Smooth muscle cell (in vitro differentiated cells): Measurements from ENCODE around the gene KCNT1. TPM values are rescaled to one million over a fixed set of nuclear protein-coding genes. Genes with fewer than 3 reads are reported as not detected.

Source experiments
- DNase-seq: peaks from one replicate; lab custom pipeline; 2025; ENCODE audit not compliant: unreplicated experiment; lab: John Stamatoyannopoulos, UW
- H2AFZ ChIP-seq: fragments of 200-600 bp; sonication (generic); 2 replicates; pipeline ENCODE4 v1.6.0; 2016; ENCODE audit warnings: antibody characterized with exemption, low read depth, mild to moderate bottlenecking
- H3F3A ChIP-seq: fragments of 200-600 bp; sonication (generic); 2 replicates; pipeline ENCODE4 v1.6.0; 2017; ENCODE audit warnings: antibody characterized with exemption, low read depth
- H3K27ac ChIP-seq: fragments of 200-600 bp; sonication (generic); 2 replicates; pipeline ENCODE4 v1.5.1; 2016; ENCODE audit warnings: low read depth, mild to moderate bottlenecking
- H3K27me3 ChIP-seq: fragments of 200-600 bp; sonication (generic); 2 replicates; pipeline ENCODE4 v1.6.1; 2016; ENCODE audit warnings: low read depth, mild to moderate bottlenecking
- H3K36me3 ChIP-seq: fragments of 200-600 bp; sonication (generic); 2 replicates; pipeline ENCODE4 v1.5.1; 2016; ENCODE audit warnings: low read depth
- H3K4me1 ChIP-seq: fragments of 200-600 bp; sonication (generic); 2 replicates; pipeline ENCODE4 v1.5.1; 2016; ENCODE audit warnings: low read depth
- H3K4me2 ChIP-seq: fragments of 200-600 bp; sonication (generic); 2 replicates; pipeline ENCODE4 v1.6.0; 2016; ENCODE audit warnings: mild to moderate bottlenecking
- H3K4me3 ChIP-seq: fragments of 200-600 bp; sonication (generic); 2 replicates; pipeline ENCODE4 v1.5.1; 2016; ENCODE audit warnings: mild to moderate bottlenecking
- H3K79me2 ChIP-seq: fragments of 200-600 bp; sonication (generic); 2 replicates; pipeline ENCODE4 v1.6.0; 2016; ENCODE audit warnings: low read depth, mild to moderate bottlenecking
- H3K9ac ChIP-seq: fragments of 200-600 bp; sonication (generic); 2 replicates; pipeline ENCODE4 v1.6.0; 2016; ENCODE audit warnings: low read depth
- H3K9me3 ChIP-seq: fragments of 200-600 bp; sonication (generic); replicated peaks from 2 replicates; pipeline ENCODE4 v1.5.1; 2016; ENCODE audit warnings: low read depth
- H4K20me1 ChIP-seq: fragments of 200-600 bp; sonication (generic); 2 replicates; pipeline ENCODE4 v1.6.0; 2016; ENCODE audit warnings: low read depth
- WGBS: methylation state at CpG from one replicate; pipeline ENCODE4 v1.1.7; 2016; ENCODE audit warnings: low lambda C conversion rate; 5-methylcytosine and 5-hydroxymethylcytosine counted together
- polyA plus RNA-seq: library from polyadenylated mRNA; unstranded; fragments of >200 nt; fragmentation: Nextera tagmentation; extraction: Ambion mirVana; gene quantifications from 2 replicates; pipeline ENCODE4 v1.2.1, GENCODE V29; 2016
- total RNA-seq: library from RNA; depleted of rRNA; stranded (reverse); fragments of >200 nt; gene quantifications from 2 replicates; pipeline ENCODE4 v1.2.3, GENCODE V29; 2014
- TF ChIP-seq, protein P1 (sequence below): fragments of 200-600 bp; sonication (generic); IDR thresholded peaks from 2 replicates; pipeline ENCODE4 v1.5.1; 2017; ENCODE audit warnings: borderline replicate concordance, mild to moderate bottlenecking, antibody characterized with exemption; ENCODE audit not compliant: insufficient read depth, poor library complexity, severe bottlenecking

Gene KCNT1
- total and polyA plus RNA-seq, 2 experiments from 2014 or later, result not detected

DNA sequence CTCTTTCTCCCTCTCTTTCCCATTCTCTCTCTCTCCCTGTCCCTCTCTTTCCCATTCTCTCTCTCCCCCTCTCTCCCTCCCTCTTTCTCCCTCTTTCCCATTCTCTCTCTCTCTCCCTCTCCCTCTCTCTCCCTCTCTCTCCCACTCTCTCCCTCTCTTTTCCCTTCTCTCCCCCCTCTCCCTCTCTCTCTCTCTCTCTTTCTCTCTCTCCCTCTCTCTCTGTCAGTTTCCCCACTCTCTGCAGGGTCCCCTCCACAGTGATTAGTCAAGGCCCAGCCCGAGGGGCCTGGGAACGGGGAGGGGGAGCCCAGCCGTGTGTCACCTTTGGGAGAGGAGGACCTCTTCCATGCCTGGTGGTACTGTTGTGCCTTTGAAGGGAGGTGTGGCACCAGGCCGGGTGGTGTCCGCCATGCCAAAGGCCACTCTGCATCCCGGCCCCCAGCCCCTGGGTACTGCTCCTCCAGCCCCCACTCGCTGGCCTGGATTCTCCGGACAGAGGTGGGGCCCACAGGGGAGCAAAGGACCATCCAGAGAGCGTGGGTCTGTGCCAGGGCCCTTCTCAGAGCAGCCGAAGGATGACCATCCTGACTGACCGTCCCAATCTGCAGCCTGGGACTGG lies 25.4 kb downstream of the KCNT1 start:
- no peaks in the 10 kb centered on the region for H3K79me2 ChIP-seq
- H3F3A ChIP-seq, result no peaks in the 10 kb centered on the region
- H4K20me1 ChIP-seq, result no peaks in the 10 kb centered on the region
- no peak for DNase-seq
- no peak overlapping the region for H2AFZ ChIP-seq
- no peaks in the 10 kb centered on the region for H3K27me3 ChIP-seq
- no peak overlapping the region for H3K4me2 ChIP-seq
- H3K4me3 ChIP-seq, result no peak overlapping the region
- TF ChIP-seq, protein P1, sequence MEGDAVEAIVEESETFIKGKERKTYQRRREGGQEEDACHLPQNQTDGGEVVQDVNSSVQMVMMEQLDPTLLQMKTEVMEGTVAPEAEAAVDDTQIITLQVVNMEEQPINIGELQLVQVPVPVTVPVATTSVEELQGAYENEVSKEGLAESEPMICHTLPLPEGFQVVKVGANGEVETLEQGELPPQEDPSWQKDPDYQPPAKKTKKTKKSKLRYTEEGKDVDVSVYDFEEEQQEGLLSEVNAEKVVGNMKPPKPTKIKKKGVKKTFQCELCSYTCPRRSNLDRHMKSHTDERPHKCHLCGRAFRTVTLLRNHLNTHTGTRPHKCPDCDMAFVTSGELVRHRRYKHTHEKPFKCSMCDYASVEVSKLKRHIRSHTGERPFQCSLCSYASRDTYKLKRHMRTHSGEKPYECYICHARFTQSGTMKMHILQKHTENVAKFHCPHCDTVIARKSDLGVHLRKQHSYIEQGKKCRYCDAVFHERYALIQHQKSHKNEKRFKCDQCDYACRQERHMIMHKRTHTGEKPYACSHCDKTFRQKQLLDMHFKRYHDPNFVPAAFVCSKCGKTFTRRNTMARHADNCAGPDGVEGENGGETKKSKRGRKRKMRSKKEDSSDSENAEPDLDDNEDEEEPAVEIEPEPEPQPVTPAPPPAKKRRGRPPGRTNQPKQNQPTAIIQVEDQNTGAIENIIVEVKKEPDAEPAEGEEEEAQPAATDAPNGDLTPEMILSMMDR, result no peak
- H3K27ac ChIP-seq, result no peak overlapping the region
- no peak overlapping the region for H3K9ac ChIP-seq
- no peaks in the 10 kb centered on the region for H3K4me1 ChIP-seq
- no peaks in the 10 kb centered on the region for H3K36me3 ChIP-seq
- no peaks in the 10 kb centered on the region for H3K9me3 ChIP-seq
- 76% methylated on average over 11 of the region's 11 CpGs for WGBS

DNA sequence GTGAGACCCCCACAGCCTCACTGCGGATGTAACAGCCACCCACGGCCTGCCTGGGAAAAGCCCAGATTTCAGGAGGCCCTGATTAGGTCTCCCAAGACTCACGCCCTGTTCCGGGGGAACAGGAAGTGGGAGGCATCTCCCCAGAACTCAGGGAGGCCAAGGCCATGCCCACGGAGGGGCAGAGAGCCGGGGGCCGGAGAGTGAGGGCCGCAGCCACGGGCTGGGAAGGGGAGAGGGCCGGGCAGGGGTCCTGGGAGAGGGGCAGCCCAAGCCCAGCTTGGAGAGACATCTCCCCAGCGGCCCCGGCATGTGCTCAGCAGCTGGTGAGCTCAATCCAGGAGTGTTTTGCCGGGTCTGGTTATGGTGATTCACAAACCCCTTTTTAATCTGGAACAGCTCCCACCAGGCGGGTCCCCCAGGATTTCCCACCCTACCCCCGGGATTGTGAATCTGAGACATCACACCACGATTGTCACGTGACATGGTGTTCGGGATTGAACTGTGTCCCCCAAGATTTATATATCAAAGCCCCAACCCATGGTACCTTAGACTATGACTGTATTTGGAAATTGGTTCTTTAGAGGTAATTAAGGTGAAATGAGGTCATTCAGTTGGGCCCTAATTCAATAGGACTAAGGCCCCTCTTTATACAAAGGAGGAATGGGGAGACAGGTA lies 26.6 kb downstream of the KCNT1 start:
- H3K9ac ChIP-seq, result no peak overlapping the region
- H3K79me2 ChIP-seq, result no peaks in the 10 kb centered on the region
- no peaks in the 10 kb centered on the region for H4K20me1 ChIP-seq
- no peaks in the 10 kb centered on the region for H3K9me3 ChIP-seq
- no peaks in the 10 kb centered on the region for H3F3A ChIP-seq
- no peaks in the 10 kb centered on the region for H3K4me1 ChIP-seq
- no peak overlapping the region for H3K4me3 ChIP-seq
- no peak overlapping the region for H3K27ac ChIP-seq
- DNase-seq, result no peak
- H3K36me3 ChIP-seq, result no peaks in the 10 kb centered on the region
- TF ChIP-seq, protein P1, result no peak
- 88% methylated on average over 16 of the region's 18 CpGs for WGBS
- H3K27me3 ChIP-seq, result no peaks in the 10 kb centered on the region
- no peak overlapping the region for H3K4me2 ChIP-seq
- no peak overlapping the region for H2AFZ ChIP-seq

DNA sequence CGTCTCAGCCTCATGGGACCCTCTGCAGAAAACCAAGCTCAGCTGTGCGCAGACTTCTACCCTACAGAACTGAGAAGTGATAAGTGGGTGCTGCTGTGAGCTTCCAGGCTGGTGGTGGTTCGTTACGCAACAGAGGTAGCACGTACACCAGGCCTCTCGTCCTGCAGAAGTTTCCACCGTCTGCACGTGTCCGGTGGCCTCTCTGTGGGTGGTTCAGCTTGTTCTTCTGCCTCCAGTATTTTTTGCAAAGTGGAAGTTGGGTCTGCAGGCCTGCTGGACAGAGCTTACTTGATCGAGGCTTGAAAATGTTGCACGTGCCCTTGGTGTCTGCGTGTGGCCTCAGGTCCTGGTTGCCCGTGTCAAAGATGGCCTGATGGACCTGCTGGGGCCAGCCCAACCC lies 27.5 kb downstream of the KCNT1 start:
- Histone ChIP-seq H2AFZ (no peak overlapping the region), H3K4me1 (no peaks in the 10 kb centered on the region), H3K4me2 (no peak overlapping the region), H3F3A (no peaks in the 10 kb centered on the region), H3K79me2 (no peaks in the 10 kb centered on the region), H3K4me3 (no peak overlapping the region), H3K27me3 (peaks cover under 1% of the 10 kb centered on the region), H3K27ac (no peak overlapping the region), H3K36me3 (no peaks in the 10 kb centered on the region), H4K20me1 (no peaks in the 10 kb centered on the region), H3K9ac (no peak overlapping the region), H3K9me3 (no peaks in the 10 kb centered on the region)
- TF ChIP-seq, protein P1, result no peak
- no peak for DNase-seq
- 83% methylated on average over 13 of the region's 13 CpGs for WGBS

DNA sequence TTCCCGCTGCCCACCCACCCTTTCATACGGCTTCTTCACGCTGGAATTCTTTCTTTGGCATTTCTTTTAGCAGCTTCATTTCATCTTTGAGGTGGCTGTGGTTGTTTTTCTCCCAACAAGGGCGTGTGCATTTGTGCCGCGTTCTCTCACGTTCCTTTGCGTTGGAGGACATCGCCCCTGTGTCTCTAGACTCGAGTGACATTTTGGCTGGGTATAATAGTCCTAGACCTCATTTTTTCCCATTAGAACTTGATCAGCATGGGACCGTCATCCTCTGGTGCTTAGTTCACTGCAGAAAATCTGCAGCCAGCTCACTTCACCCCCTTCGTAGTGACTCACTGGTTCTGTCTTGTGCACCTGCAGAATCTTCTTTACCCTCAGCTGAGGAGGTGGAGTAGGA lies 29.5 kb downstream of the KCNT1 start:
- H3F3A ChIP-seq, result no peaks in the 10 kb centered on the region
- no peaks in the 10 kb centered on the region for H3K4me1 ChIP-seq
- WGBS, result 95% methylated on average over 12 of the region's 12 CpGs
- no peak overlapping the region for H3K9ac ChIP-seq
- no peaks in the 10 kb centered on the region for H4K20me1 ChIP-seq
- DNase-seq, result no peak
- no peaks in the 10 kb centered on the region for H3K9me3 ChIP-seq
- no peaks in the 10 kb centered on the region for H3K36me3 ChIP-seq
- no peaks in the 10 kb centered on the region for H3K79me2 ChIP-seq
- H3K27ac ChIP-seq, result no peak overlapping the region
- no peak overlapping the region for H3K4me2 ChIP-seq
- no peak overlapping the region for H3K4me3 ChIP-seq
- no peak overlapping the region for H2AFZ ChIP-seq
- H3K27me3 ChIP-seq, result peaks cover 18% of the 10 kb centered on the region
- TF ChIP-seq, protein P1, result no peak
